Measurements from ENCODE around the gene CDC45. TPM values are rescaled to one million over a fixed set of nuclear protein-coding genes. Genes with fewer than 3 reads are reported as not detected.
A peak's percentile ranks its signal among the peaks of the same experiment; 100 is the strongest.

Gene CDC45
- total and polyA plus RNA-seq, 2 donors (not counting 1 experiment from before 2014, with no cell fraction given): 3.8 to 12.0 TPM

GRCh38 chr22:19471572-19471971 lies 8.1 kb upstream of the CDC45 start:
- H4K20me1 ChIP-seq (ENCODE audit: control insufficient read depth, extremely low read depth, insufficient read depth, low read length): no peaks in the 10 kb centered on the region
- no peak overlapping the region for H3K4me3 ChIP-seq (replicated peaks in 1 of 4; ENCODE audit: control extremely low read depth in 1 of 4, insufficient read depth in 1 of 4, low read depth in 3 of 4, low read length in 4 of 4)
- TF ChIP-seq CTCF (conservative IDR thresholded peaks at IDR 0.05 in 1 of 2, IDR thresholded peaks at IDR 0.05 in 1 of 2; ENCODE audit: low read depth in 1 of 2, low read length in 2 of 2): no peak
- TF ChIP-seq EZH2 (IDR thresholded peaks at IDR 0.05; ENCODE audit: low read length, missing control alignments): no peak
- H3K9ac ChIP-seq (ENCODE audit: insufficient read depth, low read length): no peak overlapping the region
- H3K4me2 ChIP-seq (ENCODE audit: extremely low read depth, insufficient read depth, low read length): no peak overlapping the region
- peaks cover 35% of the 10 kb centered on the region for H3K36me3 ChIP-seq (ENCODE audit: control insufficient read depth, insufficient read depth, low read length)
- H3K9me3 ChIP-seq (ENCODE audit: control insufficient read depth, insufficient read depth, low read depth, low read length): no peaks in the 10 kb centered on the region
- no peak overlapping the region for H2AFZ ChIP-seq (ENCODE audit: low read length)
- H3K79me2 ChIP-seq (ENCODE audit: control insufficient read depth, insufficient read depth, low read length): peaks cover 25% of the 10 kb centered on the region
- no peaks in the 10 kb centered on the region for H3K27me3 ChIP-seq (ENCODE audit: control insufficient read depth, insufficient read depth, low read length)
- no peak overlapping the region for H3K27ac ChIP-seq (ENCODE audit: insufficient read depth, low read length)
- DNase-seq (ENCODE audit: low read depth in 2 of 2): no peak
- no peaks in the 10 kb centered on the region for H3K4me1 ChIP-seq (ENCODE audit: control insufficient read depth, extremely low read depth, insufficient read depth, low read length)

GRCh38 chr22:19472233-19472632 lies 7.5 kb upstream of the CDC45 start:
- no peak overlapping the region for H3K4me3 ChIP-seq (replicated peaks in 1 of 4; ENCODE audit: control extremely low read depth in 1 of 4, insufficient read depth in 1 of 4, low read depth in 3 of 4, low read length in 4 of 4)
- H3K79me2 ChIP-seq (ENCODE audit: control insufficient read depth, insufficient read depth, low read length): peaks cover 28% of the 10 kb centered on the region
- H3K36me3 ChIP-seq (ENCODE audit: control insufficient read depth, insufficient read depth, low read length): peaks cover 32% of the 10 kb centered on the region
- H3K9me3 ChIP-seq (ENCODE audit: control insufficient read depth, insufficient read depth, low read depth, low read length): no peaks in the 10 kb centered on the region
- TF ChIP-seq CTCF (conservative IDR thresholded peaks at IDR 0.05 in 1 of 2, IDR thresholded peaks at IDR 0.05 in 1 of 2; ENCODE audit: low read depth in 1 of 2, low read length in 2 of 2) (no peak), EZH2 (IDR thresholded peaks at IDR 0.05; ENCODE audit: low read length, missing control alignments) (no peak)
- H3K27ac ChIP-seq (ENCODE audit: insufficient read depth, low read length): no peak overlapping the region
- peaks cover under 1% of the 10 kb centered on the region for H3K4me1 ChIP-seq (ENCODE audit: control insufficient read depth, extremely low read depth, insufficient read depth, low read length)
- no peak overlapping the region for H3K4me2 ChIP-seq (ENCODE audit: extremely low read depth, insufficient read depth, low read length)
- no peaks in the 10 kb centered on the region for H3K27me3 ChIP-seq (ENCODE audit: control insufficient read depth, insufficient read depth, low read length)
- H2AFZ ChIP-seq (ENCODE audit: low read length): no peak overlapping the region
- H4K20me1 ChIP-seq (ENCODE audit: control insufficient read depth, extremely low read depth, insufficient read depth, low read length): no peaks in the 10 kb centered on the region
- H3K9ac ChIP-seq (ENCODE audit: insufficient read depth, low read length): no peak overlapping the region
- no peak for DNase-seq (ENCODE audit: low read depth in 2 of 2)

GRCh38 chr22:19473578-19473977 lies 6.1 kb upstream of the CDC45 start:
- H3K79me2 ChIP-seq (ENCODE audit: control insufficient read depth, insufficient read depth, low read length): peaks cover 42% of the 10 kb centered on the region
- peaks cover 26% of the 10 kb centered on the region for H3K36me3 ChIP-seq (ENCODE audit: control insufficient read depth, insufficient read depth, low read length)
- no peaks in the 10 kb centered on the region for H3K27me3 ChIP-seq (ENCODE audit: control insufficient read depth, insufficient read depth, low read length)
- H2AFZ ChIP-seq (ENCODE audit: low read length): no peak overlapping the region
- H3K4me3 ChIP-seq (replicated peaks in 1 of 4; ENCODE audit: control extremely low read depth in 1 of 4, insufficient read depth in 1 of 4, low read depth in 3 of 4, low read length in 4 of 4): no peak overlapping the region
- DNase-seq (ENCODE audit: low read depth in 2 of 2): no peak
- peaks cover 5% of the 10 kb centered on the region for H3K4me1 ChIP-seq (ENCODE audit: control insufficient read depth, extremely low read depth, insufficient read depth, low read length)
- no peak overlapping the region for H3K4me2 ChIP-seq (ENCODE audit: extremely low read depth, insufficient read depth, low read length)
- H4K20me1 ChIP-seq (ENCODE audit: control insufficient read depth, extremely low read depth, insufficient read depth, low read length): no peaks in the 10 kb centered on the region
- TF ChIP-seq EZH2 (IDR thresholded peaks at IDR 0.05; ENCODE audit: low read length, missing control alignments) (no peak), CTCF (conservative IDR thresholded peaks at IDR 0.05 in 1 of 2, IDR thresholded peaks at IDR 0.05 in 1 of 2; ENCODE audit: low read depth in 1 of 2, low read length in 2 of 2) (peak in 1 of 2 donors; percentile 4)
- H3K9ac ChIP-seq (ENCODE audit: insufficient read depth, low read length): no peak overlapping the region
- no peaks in the 10 kb centered on the region for H3K9me3 ChIP-seq (ENCODE audit: control insufficient read depth, insufficient read depth, low read depth, low read length)
- H3K27ac ChIP-seq (ENCODE audit: insufficient read depth, low read length): no peak overlapping the region

Data from fibroblast of lung (primary cell).